Stimulated activated CD8-positive, alpha-beta memory T cell treated with anti-CD3 and anti-CD28 coated beads, Interleukin-12 subunit alpha, Interleukin-12 subunit beta, amount 100 ng/mL, for 24 hours (primary cell): Measurements from ENCODE around the gene MARS1.

Source experiments
- DNase-seq: peaks from one replicate; pipeline ENCODE4 v3.0.0-alpha.2; 2020; ENCODE audit errors: extremely low read depth

The MARS1 gene

GRCh38 chr12:57473392-57473791, 14.5 kb upstream of the MARS1 start:
- no peak for DNase-seq

GRCh38 chr12:57473886-57474285, 14.0 kb upstream of the MARS1 start:
- DNase-seq = no peak

- DNase-seq = no peak
These were observed 13.4 kb upstream of the MARS1 start for GRCh38 chr12:57474430-57474829.

- DNase-seq = no peak
These were observed 13.0 kb upstream of the MARS1 start for GRCh38 chr12:57474862-57475261.

- DNase-seq = no peak
These were observed 12.4 kb upstream of the MARS1 start for GRCh38 chr12:57475271-57476161.

GRCh38 chr12:57476162-57476992, 11.5 kb upstream of the MARS1 start:
- DNase-seq = no peak

GRCh38 chr12:57476993-57477709, 10.7 kb upstream of the MARS1 start:
- DNase-seq = no peak

- no peak for DNase-seq
These were observed 9.9 kb upstream of the MARS1 start for GRCh38 chr12:57477710-57478681.

- no peak for DNase-seq
These were observed 8.9 kb upstream of the MARS1 start for GRCh38 chr12:57479043-57479375.

GRCh38 chr12:57479376-57480115, 8.3 kb upstream of the MARS1 start, which contains the start of gene ARHGAP9:
ARHGAP9 (minus strand) TSS chr12:57479866; CDS start chr12:57479406, 460 bp downstream.
- no peak for DNase-seq

GRCh38 chr12:57481671-57482070, 6.2 kb upstream of the MARS1 start:
- no peak for DNase-seq

GRCh38 chr12:57483466-57483865, 4.4 kb upstream of the MARS1 start:
- DNase-seq = no peak

- DNase-seq = no peak
These were observed 2.2 kb upstream of the MARS1 start for GRCh38 chr12:57485695-57486094.

- DNase-seq = no peak
These were observed 742 bp upstream of the MARS1 start for GRCh38 chr12:57487055-57487596.

- DNase-seq = no peak
These were observed 711 bp downstream of the MARS1 start for GRCh38 chr12:57488402-57489156.

GRCh38 chr12:57489157-57489641, 1.3 kb downstream of the MARS1 start:
- no peak for DNase-seq

- DNase-seq = no peak
These were observed 2.3 kb downstream of the MARS1 start for GRCh38 chr12:57490126-57490525.

GRCh38 chr12:57491393-57492280, 3.8 kb downstream of the MARS1 start:
- DNase-seq = no peak
